IPS DF 4.7 (cell line): ENCODE results near the gene TULP4.
A peak's percentile ranks its signal among the peaks of the same experiment; 100 is the strongest.

Experiments used
- DNase-seq: peaks from one replicate; pipeline ENCODE4 v3.0.0-alpha.2; 2013; ENCODE audit warnings: low spot score; ENCODE audit errors: extremely low read depth

The TULP4 gene

GRCh38 chr6:158497620-158498019 lies 185.4 kb downstream of the TULP4 start:
- DNase-seq = no peak

DNA sequence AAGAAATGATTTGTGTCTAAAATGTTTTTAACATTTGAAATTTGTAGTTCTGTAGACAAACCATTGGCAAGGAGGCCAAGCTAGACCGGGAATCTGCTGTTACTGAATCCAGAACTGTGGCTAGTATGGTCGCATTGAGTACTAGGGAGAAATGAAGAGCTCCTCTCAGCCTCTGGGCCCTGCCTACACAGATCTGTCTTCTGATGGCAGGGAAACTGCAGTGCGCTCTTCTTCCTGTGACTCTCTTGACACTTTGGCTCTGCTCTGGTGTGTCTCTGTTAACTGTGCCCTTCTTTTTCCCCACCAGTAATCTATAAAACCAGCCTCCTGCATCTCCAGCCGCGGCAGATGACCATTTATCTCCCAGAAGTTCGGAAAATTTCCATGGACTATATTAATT lies 186.1 kb downstream of the TULP4 start:
- no peak for DNase-seq

GRCh38 chr6:158499601-158500000 lies 187.3 kb downstream of the TULP4 start:
- DNase-seq = no peak

GRCh38 chr6:158500016-158500735 lies 187.9 kb downstream of the TULP4 start:
- no peak for DNase-seq

DNA sequence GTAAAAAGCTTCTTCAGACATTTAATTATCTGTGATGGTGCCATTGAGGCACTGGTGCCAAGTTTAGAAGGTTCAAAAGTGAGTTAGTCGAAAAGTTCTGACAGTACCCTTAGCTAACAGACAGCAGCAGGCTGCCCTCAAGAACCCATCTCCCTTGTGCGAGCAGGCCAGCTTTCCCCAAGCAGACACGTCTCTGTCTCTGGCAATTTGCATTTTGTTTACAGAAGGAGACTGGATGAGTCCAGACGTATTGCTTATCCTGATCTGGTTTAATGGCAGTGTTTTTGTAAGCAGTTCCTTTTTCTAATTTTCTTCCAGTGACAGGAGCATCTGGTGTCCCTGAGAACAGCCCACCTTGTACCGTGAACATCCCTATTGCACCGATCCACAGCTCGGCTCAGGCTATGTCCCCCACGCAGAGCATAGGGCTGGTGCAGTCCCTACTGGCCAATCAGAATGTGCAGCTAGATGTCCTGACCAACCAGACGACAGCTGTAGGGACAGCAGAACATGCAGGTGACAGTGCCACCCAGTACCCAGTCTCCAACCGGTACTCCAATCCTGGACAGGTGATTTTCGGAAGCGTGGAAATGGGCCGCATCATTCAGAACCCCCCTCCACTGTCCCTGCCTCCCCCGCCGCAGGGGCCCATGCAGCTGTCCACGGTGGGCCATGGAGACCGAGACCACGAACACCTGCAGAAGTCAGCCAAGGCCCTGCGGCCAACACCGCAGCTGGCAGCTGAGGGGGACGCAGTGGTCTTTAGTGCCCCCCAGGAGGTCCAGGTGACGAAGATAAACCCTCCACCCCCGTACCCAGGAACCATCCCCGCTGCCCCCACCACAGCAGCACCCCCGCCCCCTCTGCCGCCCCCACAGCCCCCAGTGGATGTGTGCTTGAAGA lies 189.3 kb downstream of the TULP4 start:
- no peak for DNase-seq

DNA sequence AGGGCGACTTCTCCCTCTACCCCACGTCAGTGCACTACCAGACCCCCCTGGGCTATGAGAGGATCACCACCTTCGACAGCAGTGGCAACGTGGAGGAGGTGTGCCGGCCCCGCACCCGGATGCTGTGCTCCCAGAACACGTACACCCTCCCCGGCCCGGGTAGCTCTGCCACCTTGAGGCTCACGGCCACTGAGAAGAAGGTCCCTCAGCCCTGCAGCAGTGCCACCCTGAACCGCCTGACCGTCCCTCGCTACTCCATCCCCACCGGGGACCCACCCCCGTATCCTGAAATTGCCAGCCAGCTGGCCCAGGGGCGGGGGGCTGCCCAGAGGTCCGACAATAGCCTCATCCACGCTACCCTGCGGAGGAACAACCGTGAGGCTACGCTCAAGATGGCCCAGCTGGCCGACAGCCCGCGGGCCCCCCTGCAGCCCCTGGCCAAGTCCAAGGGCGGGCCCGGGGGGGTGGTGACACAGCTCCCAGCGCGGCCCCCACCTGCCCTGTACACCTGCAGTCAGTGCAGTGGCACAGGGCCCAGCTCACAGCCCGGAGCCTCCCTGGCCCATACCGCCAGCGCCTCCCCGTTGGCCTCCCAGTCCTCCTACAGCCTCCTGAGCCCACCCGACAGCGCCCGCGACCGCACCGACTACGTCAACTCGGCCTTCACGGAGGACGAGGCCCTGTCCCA lies 190.1 kb downstream of the TULP4 start:
- no peak for DNase-seq

GRCh38 chr6:158503222-158503621 lies 191.0 kb downstream of the TULP4 start:
- DNase-seq = no peak

DNA sequence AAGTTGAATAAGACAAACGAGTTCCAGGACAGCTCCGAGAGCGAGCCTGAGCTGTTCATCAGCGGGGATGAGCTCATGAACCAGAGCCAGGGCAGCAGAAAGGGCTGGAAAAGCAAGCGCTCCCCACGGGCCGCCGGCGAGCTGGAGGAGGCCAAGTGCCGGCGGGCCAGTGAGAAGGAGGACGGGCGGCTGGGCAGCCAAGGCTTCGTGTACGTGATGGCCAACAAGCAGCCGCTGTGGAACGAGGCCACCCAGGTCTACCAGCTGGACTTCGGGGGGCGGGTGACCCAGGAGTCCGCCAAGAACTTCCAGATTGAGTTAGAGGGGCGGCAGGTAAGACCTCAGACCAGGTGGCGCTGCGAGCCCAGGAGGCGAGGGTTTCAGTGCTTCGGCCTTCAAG lies 191.6 kb downstream of the TULP4 start:
- no peak for DNase-seq

DNA sequence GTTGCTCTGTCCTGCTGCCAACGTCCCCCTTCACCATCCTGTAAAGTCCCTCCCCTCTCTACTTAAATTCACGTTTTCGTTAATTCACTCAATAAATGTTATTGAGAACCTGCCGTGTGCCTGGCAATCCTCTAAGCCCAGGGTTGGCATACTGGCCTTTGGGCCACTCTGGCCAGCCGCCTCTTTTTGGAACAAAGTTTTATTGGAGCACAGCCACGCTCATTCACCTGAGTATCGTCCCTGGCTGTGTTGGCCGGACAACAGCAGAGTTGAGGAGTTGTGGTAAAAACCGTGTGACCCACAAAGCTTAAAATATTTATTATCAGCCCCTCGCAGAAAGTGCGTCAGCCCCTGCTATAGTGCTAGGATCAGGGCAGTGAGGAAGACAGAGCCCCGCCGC lies 192.9 kb downstream of the TULP4 start:
- DNase-seq = no peak

- peak; percentile 78 for DNase-seq
These were observed 194.3 kb downstream of the TULP4 start for GRCh38 chr6:158506601-158507000.

DNA sequence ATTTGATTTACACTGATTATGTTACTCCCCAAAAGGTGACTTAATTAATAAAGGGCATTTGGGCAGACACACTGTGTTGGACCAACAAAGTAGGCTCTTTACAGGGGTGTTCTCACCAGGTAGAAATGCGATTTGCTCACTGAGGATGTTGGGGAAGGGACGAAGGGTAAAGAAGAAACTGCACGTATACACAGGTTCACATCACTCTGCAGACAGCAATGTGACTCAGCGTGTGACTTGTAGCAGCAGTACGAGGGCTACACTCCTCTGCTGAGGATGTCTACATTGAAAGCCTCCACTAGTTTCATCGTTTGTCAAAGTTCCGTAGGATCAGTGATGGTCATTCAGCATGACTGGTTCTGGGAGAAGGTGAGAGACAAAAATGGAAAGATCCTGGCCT lies 194.9 kb downstream of the TULP4 start:
- no peak for DNase-seq

GRCh38 chr6:158508450-158508849 lies 196.2 kb downstream of the TULP4 start:
- no peak for DNase-seq

DNA sequence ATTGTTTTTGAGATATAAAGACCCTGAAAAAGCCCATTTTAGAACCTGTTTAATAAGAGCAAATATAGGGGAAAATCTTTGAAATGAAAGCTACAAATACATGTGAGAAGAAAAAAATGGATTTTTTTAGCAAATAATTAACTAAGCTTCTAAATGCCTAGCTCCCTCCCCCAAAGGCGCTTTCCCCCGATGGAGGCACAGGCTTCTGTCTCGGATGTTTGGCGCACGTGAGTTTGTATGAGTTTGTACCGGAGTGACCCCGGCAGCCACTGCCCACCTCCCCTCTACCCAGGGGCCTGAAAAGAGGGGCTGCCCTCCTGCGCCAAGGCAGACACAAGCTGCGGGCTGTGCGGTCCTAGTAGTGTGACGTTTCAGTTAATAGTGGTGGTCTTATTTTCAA lies 197.2 kb downstream of the TULP4 start:
- no peak for DNase-seq

DNA sequence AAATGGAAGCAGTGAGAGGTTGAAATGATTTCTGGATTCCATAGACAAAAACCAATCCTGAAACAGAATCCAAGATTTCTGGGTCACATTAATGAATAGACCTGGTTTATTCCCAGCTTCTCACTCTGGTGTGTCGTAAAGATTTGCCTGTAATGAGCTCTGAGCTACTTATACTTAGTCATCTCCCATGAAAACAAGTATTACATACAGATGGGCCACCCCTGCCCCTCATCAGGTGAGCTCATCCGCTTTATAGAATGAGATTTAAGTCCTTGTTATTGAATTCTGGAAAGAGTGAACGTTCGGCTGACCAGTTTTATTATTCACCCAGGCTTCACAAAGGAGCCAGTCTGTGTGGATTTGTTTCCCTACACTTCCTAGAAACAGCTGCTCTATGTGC lies 200.5 kb downstream of the TULP4 start:
- no peak for DNase-seq

- no peak for DNase-seq
These were observed 201.9 kb downstream of the TULP4 start for GRCh38 chr6:158514176-158514575.

- no peak for DNase-seq
These were observed 202.7 kb downstream of the TULP4 start for GRCh38 chr6:158514991-158515390.

DNA sequence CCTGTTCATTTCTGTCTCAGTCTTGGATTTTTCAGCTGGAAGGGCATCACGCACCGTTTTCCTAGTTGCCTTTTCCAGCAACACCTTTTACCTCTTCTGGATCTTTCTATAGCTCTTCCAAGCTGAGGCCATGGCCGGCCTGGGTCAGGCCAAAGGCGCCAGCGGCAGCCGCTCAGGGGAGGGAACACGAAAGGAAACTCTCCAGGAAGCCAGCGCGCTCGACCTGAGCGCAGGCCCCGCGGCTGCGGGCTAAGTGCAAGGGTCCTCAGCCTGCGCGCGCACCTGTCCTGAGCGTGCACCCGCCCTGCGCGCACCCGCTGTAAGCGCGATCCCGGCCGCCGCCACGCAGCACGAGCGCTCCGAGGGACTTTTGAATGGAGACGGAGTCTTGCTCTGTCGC lies 203.8 kb downstream of the TULP4 start:
- no peak for DNase-seq

DNA sequence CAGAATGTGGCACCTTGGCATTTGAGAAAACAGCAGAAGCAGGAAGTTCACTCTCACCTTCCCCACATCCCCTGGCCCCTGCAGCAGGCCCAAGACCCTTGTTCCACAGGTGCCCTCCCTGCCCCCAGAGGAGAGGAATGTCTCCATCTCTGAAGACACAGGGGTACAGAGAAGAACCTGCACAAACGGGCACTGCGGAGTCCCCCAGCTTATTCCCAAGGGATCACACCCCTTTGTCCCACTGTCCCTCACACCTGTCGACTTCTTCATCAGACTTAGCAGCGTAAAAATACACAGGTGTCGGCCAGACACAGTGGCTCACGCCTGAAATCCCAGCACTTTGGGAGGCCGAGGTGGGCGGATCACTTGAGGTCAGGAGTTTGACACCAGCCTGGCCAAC lies 204.8 kb downstream of the TULP4 start:
- no peak for DNase-seq

- DNase-seq = no peak
These were observed 205.3 kb downstream of the TULP4 start for GRCh38 chr6:158517581-158517980.

GRCh38 chr6:158518191-158519127 lies 206.2 kb downstream of the TULP4 start:
- no peak for DNase-seq

DNA sequence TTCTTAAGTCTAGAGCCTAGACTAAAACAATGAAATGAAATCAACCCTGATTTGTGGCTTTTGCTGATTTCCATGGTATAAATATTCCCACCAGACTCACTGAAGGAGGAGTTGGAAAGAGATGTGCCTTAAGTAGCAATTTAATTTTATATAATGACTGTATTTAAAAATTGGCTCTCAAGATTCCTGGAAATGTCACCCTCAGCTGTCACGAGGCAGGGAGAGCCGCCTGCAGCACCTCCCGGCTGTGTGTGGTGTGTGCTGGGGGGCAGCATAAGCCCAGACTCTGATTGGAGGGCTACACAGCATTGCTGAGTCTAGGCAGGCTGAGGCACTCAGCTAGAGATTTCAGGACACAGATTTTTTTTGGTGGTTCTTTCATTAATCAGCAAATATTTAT lies 207.0 kb downstream of the TULP4 start:
- no peak for DNase-seq
